ENCODE results near the gene RBM10. TPM values are rescaled to one million over a fixed set of nuclear protein-coding genes. Genes with fewer than 3 reads are reported as not detected.

The RBM10 gene
- total and polyA plus RNA-seq, 2 donors (not counting 1 experiment from before 2014, with no cell fraction given) = 14.9 to 50.0 TPM

DNA sequence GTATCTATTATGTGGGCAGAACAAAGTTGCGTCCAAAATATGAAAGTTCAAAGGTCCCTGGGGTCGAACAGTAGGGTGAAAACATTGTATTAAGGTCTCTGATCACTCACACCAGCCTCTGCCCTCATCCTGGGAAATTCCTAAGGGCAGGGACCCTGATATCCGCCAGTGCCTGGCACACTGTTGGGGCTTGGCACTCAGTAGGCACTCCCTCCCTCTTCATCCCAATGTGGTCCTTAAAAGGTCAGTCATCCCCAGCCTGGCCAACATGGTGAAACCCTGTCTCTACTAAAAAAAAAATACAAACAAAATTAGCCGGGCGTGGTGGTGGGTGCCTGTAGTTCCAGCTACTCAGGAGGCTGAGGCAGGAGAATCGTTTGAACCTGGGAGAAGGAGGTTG is 6.8 kb upstream of the RBM10 start:
- no peak for DNase-seq (ENCODE audit: low read depth in 2 of 2)

DNA sequence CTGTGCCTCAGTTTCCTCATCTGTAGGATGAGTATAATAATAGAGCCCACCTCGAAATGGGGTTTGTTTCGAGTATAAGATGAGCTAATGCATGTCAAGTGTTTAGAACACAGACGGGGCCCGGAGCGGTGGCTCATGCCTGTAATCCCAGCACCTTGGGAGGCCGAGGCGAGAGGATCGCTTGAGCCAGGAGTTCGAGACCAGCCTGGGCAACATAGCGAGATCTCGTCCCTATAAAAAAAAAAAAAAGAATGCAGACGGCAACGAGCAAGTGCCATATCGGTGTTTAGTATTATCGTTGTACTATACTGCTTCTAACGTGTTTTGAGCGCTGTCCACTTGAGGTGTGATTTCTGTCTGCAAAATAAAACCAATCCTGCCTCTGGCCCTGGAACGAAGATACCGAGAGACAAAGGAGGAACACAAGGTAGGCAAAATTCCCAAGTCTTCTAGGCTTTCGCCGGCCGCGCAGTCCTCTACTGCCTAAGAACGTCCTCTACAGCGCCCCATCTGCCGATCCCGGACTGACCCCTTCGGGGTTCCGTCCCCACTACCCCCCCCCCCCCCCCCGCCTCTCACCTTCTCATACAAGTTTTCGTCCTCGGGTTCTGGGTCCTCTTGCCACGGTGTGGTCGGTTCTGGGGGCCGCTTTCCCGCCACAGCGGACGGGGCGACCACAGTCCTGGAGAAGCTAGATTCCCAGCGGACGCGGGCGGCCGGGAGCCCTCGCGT is 961 bp upstream of the RBM10 start:
- Histone ChIP-seq H3K27me3 (ENCODE audit: control insufficient read depth, insufficient read depth, low read length) (no peaks in the 10 kb centered on the region), H4K20me1 (ENCODE audit: control insufficient read depth, extremely low read depth, insufficient read depth, low read length) (no peaks in the 10 kb centered on the region), H3K9me3 (ENCODE audit: control insufficient read depth, insufficient read depth, low read depth, low read length) (no peaks in the 10 kb centered on the region), H3K4me3 (replicated peaks in 1 of 4; ENCODE audit: control extremely low read depth in 1 of 4, insufficient read depth in 1 of 4, low read depth in 3 of 4, low read length in 4 of 4) (peak overlapping the region; percentile 56 to 82 (median 72)), H3K27ac (ENCODE audit: insufficient read depth, low read length) (peak overlapping the region; percentile 63), H2AFZ (ENCODE audit: low read length) (no peak overlapping the region), H3K4me2 (ENCODE audit: extremely low read depth, insufficient read depth, low read length) (peak overlapping the region; percentile 78), H3K9ac (ENCODE audit: insufficient read depth, low read length) (peak overlapping the region; percentile 35), H3K79me2 (ENCODE audit: control insufficient read depth, insufficient read depth, low read length) (peaks cover 50% of the 10 kb centered on the region), H3K36me3 (ENCODE audit: control insufficient read depth, insufficient read depth, low read length) (no peaks in the 10 kb centered on the region), H3K4me1 (ENCODE audit: control insufficient read depth, extremely low read depth, insufficient read depth, low read length) (no peaks in the 10 kb centered on the region)
- peak in 1 of 2 donors; percentile 52 for DNase-seq (ENCODE audit: low read depth in 2 of 2)
- TF ChIP-seq, protein P1, sequence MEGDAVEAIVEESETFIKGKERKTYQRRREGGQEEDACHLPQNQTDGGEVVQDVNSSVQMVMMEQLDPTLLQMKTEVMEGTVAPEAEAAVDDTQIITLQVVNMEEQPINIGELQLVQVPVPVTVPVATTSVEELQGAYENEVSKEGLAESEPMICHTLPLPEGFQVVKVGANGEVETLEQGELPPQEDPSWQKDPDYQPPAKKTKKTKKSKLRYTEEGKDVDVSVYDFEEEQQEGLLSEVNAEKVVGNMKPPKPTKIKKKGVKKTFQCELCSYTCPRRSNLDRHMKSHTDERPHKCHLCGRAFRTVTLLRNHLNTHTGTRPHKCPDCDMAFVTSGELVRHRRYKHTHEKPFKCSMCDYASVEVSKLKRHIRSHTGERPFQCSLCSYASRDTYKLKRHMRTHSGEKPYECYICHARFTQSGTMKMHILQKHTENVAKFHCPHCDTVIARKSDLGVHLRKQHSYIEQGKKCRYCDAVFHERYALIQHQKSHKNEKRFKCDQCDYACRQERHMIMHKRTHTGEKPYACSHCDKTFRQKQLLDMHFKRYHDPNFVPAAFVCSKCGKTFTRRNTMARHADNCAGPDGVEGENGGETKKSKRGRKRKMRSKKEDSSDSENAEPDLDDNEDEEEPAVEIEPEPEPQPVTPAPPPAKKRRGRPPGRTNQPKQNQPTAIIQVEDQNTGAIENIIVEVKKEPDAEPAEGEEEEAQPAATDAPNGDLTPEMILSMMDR (conservative IDR thresholded peaks at IDR 0.05 in 1 of 2, IDR thresholded peaks at IDR 0.05 in 1 of 2; ENCODE audit: low read depth in 1 of 2, low read length in 2 of 2) = no peak
- no peak for TF ChIP-seq EZH2 (IDR thresholded peaks at IDR 0.05; ENCODE audit: low read length, missing control alignments)

More for the DNA sequence above, 6.8 kb upstream of the RBM10 start:
- H3K79me2 ChIP-seq (ENCODE audit: control insufficient read depth, insufficient read depth, low read length) = peaks cover 5% of the 10 kb centered on the region
- no peaks in the 10 kb centered on the region for H3K36me3 ChIP-seq (ENCODE audit: control insufficient read depth, insufficient read depth, low read length)
- TF ChIP-seq, protein P1 (conservative IDR thresholded peaks at IDR 0.05 in 1 of 2, IDR thresholded peaks at IDR 0.05 in 1 of 2; ENCODE audit: low read depth in 1 of 2, low read length in 2 of 2) = no peak
- no peak for TF ChIP-seq EZH2 (IDR thresholded peaks at IDR 0.05; ENCODE audit: low read length, missing control alignments)
- no peak overlapping the region for H3K4me2 ChIP-seq (ENCODE audit: extremely low read depth, insufficient read depth, low read length)
- no peaks in the 10 kb centered on the region for H3K27me3 ChIP-seq (ENCODE audit: control insufficient read depth, insufficient read depth, low read length)
- no peak overlapping the region for H3K27ac ChIP-seq (ENCODE audit: insufficient read depth, low read length)
- no peak overlapping the region for H2AFZ ChIP-seq (ENCODE audit: low read length)
- no peak overlapping the region for H3K9ac ChIP-seq (ENCODE audit: insufficient read depth, low read length)
- H3K9me3 ChIP-seq (ENCODE audit: control insufficient read depth, insufficient read depth, low read depth, low read length) = no peaks in the 10 kb centered on the region
- H3K4me1 ChIP-seq (ENCODE audit: control insufficient read depth, extremely low read depth, insufficient read depth, low read length) = no peaks in the 10 kb centered on the region
- H4K20me1 ChIP-seq (ENCODE audit: control insufficient read depth, extremely low read depth, insufficient read depth, low read length) = no peaks in the 10 kb centered on the region
- no peak overlapping the region for H3K4me3 ChIP-seq (replicated peaks in 1 of 4; ENCODE audit: control extremely low read depth in 1 of 4, insufficient read depth in 1 of 4, low read depth in 3 of 4, low read length in 4 of 4)

DNA sequence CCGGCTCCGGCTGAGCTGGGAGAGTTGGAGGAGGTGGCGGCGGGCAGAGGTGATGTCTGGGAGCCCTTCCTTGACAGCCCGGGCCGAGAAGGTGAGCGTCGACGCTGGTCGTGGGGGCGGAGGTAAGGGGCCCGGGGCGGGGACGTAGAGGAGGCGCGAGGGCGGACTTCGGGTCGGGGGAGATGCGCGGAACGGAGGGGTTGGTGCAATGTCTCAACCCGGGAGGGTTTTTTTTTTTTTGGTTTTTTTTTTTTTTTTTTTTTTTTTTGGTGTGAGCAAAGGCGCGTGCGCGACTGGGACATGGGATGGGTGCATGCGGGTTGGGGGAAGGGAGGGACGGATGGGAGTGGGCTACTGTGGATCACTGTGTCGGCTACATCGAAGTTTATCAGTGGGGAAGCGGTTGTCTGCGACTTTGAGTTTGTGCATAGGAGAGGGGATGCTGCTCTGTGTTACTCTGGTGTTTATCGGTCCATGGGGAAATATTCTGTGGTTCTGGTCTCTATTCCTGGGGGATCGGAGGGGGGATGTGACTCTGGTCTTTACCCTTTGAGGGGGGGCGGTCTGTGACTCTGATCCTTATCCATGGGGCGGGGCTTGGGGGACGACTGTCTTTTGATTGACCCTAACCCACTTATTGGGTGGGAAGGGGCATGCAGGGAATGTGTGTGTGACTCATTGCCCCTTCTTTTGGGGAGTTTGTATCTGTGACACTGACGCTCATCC is 537 bp downstream of the RBM10 start:
- peak overlapping the region; percentile 87 for H3K9ac ChIP-seq (ENCODE audit: insufficient read depth, low read length)
- no peaks in the 10 kb centered on the region for H3K27me3 ChIP-seq (ENCODE audit: control insufficient read depth, insufficient read depth, low read length)
- peak overlapping the region; percentile 39 for H2AFZ ChIP-seq (ENCODE audit: low read length)
- H3K4me3 ChIP-seq (replicated peaks in 1 of 4; ENCODE audit: control extremely low read depth in 1 of 4, insufficient read depth in 1 of 4, low read depth in 3 of 4, low read length in 4 of 4) = peak overlapping the region; percentile 50 to 85 (median 68)
- DNase-seq (ENCODE audit: low read depth in 2 of 2) = peak in 1 of 2 donors; percentile 14
- no peak for TF ChIP-seq EZH2 (IDR thresholded peaks at IDR 0.05; ENCODE audit: low read length, missing control alignments)
- TF ChIP-seq, protein P1 (conservative IDR thresholded peaks at IDR 0.05 in 1 of 2, IDR thresholded peaks at IDR 0.05 in 1 of 2; ENCODE audit: low read depth in 1 of 2, low read length in 2 of 2) = no peak
- peaks cover 59% of the 10 kb centered on the region for H3K79me2 ChIP-seq (ENCODE audit: control insufficient read depth, insufficient read depth, low read length)
- peak overlapping the region; percentile 92 for H3K4me2 ChIP-seq (ENCODE audit: extremely low read depth, insufficient read depth, low read length)
- no peaks in the 10 kb centered on the region for H3K36me3 ChIP-seq (ENCODE audit: control insufficient read depth, insufficient read depth, low read length)
- no peaks in the 10 kb centered on the region for H4K20me1 ChIP-seq (ENCODE audit: control insufficient read depth, extremely low read depth, insufficient read depth, low read length)
- no peaks in the 10 kb centered on the region for H3K9me3 ChIP-seq (ENCODE audit: control insufficient read depth, insufficient read depth, low read depth, low read length)
- peak overlapping the region; percentile 63 for H3K27ac ChIP-seq (ENCODE audit: insufficient read depth, low read length)
- no peaks in the 10 kb centered on the region for H3K4me1 ChIP-seq (ENCODE audit: control insufficient read depth, extremely low read depth, insufficient read depth, low read length)

Data from fibroblast of lung (primary cell).